ENCODE results near the gene RAB18.

DNA sequence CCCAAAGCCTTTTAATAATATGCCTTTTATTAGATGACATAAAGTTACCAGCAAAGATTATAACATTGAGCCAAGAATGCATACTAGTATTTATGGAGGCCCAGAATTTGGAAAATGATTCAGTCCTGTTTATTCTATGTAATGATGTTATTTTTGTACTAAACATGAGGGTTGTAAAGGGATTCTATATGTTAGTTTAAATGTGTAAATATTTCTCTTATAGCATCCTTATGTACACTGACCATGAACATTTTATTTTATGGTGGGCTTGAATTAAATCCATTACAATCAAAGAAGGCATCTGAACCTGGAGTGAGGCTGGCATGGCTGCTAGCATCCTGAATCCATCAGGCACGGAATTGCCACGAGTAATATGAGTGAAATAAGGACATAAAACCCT, 80.2 kb downstream of the RAB18 start:
- TF ChIP-seq, protein P1, sequence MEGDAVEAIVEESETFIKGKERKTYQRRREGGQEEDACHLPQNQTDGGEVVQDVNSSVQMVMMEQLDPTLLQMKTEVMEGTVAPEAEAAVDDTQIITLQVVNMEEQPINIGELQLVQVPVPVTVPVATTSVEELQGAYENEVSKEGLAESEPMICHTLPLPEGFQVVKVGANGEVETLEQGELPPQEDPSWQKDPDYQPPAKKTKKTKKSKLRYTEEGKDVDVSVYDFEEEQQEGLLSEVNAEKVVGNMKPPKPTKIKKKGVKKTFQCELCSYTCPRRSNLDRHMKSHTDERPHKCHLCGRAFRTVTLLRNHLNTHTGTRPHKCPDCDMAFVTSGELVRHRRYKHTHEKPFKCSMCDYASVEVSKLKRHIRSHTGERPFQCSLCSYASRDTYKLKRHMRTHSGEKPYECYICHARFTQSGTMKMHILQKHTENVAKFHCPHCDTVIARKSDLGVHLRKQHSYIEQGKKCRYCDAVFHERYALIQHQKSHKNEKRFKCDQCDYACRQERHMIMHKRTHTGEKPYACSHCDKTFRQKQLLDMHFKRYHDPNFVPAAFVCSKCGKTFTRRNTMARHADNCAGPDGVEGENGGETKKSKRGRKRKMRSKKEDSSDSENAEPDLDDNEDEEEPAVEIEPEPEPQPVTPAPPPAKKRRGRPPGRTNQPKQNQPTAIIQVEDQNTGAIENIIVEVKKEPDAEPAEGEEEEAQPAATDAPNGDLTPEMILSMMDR (conservative IDR thresholded peaks at IDR 0.05; ENCODE audit: low read length): no peak
- TF ChIP-seq EZH2phosphoT487 (IDR thresholded peaks at IDR 0.05; ENCODE audit: borderline replicate concordance, low read depth, low read length): no peak
